GM23338 (cell line): Measurements from ENCODE around the gene TMCO5A. TPM values are rescaled to one million over a fixed set of nuclear protein-coding genes. Genes with fewer than 3 reads are reported as not detected.

Experiments used
- ATAC-seq: fragments of 200-7000 bp; cut with Tn5 transposase; 3 replicates; pipeline ENCODE4 v1.9.1; 2020
- DNase-seq: peaks from one replicate; pipeline ENCODE4 v3.0.0-alpha.2; 2015; ENCODE audit warnings: low spot score
- H2AFZ ChIP-seq: fragments of 200-600 bp; sonication (generic); 2 replicates; pipeline ENCODE4 v1.8.0; 2016; ENCODE audit warnings: antibody characterized with exemption, mild to moderate bottlenecking, moderate library complexity
- H3F3A ChIP-seq: fragments of 200-600 bp; sonication (generic); replicated peaks from 2 replicates; pipeline ENCODE4 v1.8.0; 2017; ENCODE audit warnings: antibody characterized with exemption, mixed run types, low read depth
- H3K27ac ChIP-seq: fragments of 200-600 bp; sonication (generic); 2 replicates; pipeline ENCODE4 v1.6.1; 2016; ENCODE audit warnings: low read depth
- H3K27me3 ChIP-seq: fragments of 200-600 bp; sonication (generic); 2 replicates; pipeline ENCODE4 v1.8.0; 2016; ENCODE audit warnings: mild to moderate bottlenecking, mixed run types, moderate library complexity; ENCODE audit not compliant: insufficient read depth
- H3K36me3 ChIP-seq: fragments of 200-600 bp; sonication (generic); 2 replicates; pipeline ENCODE4 v1.8.0; 2016; ENCODE audit warnings: mild to moderate bottlenecking; ENCODE audit not compliant: insufficient read depth
- H3K4me1 ChIP-seq: fragments of 200-600 bp; sonication (generic); 2 replicates; pipeline ENCODE4 v1.8.0; 2016; ENCODE audit warnings: mild to moderate bottlenecking, moderate library complexity; ENCODE audit not compliant: insufficient read depth
- H3K4me2 ChIP-seq: fragments of 200-600 bp; sonication (generic); 2 replicates; pipeline ENCODE4 v1.7.1; 2017; ENCODE audit warnings: mixed run types
- H3K4me3 ChIP-seq: fragments of 200-600 bp; sonication (generic); 2 replicates; pipeline ENCODE4 v1.6.1; 2016; ENCODE audit warnings: mixed run types
- H3K79me2 ChIP-seq: fragments of 200-600 bp; sonication (generic); replicated peaks from 2 replicates; pipeline ENCODE4 v1.8.0; 2017; ENCODE audit warnings: mild to moderate bottlenecking; ENCODE audit not compliant: insufficient read depth
- H3K9me2 ChIP-seq: fragments of 200-600 bp; sonication (generic); 2 replicates; pipeline ENCODE4 v1.8.0; 2017; ENCODE audit not compliant: insufficient read depth
- H4K20me1 ChIP-seq: fragments of 200-600 bp; sonication (generic); replicated peaks from 2 replicates; pipeline ENCODE4 v1.8.0; 2017; ENCODE audit warnings: mild to moderate bottlenecking; ENCODE audit not compliant: insufficient read depth
- H3K27ac Mint-ChIP-seq: 2 replicates; pipeline ENCODE4 v1.8.0; 2020; ENCODE audit warnings: inconsistent platforms, mild to moderate bottlenecking, moderate library complexity, mixed read lengths
- H3K27me3 Mint-ChIP-seq: 3 replicates; pipeline ENCODE4 v1.8.0; 2022; ENCODE audit warnings: low read depth, mild to moderate bottlenecking, moderate library complexity, mixed read lengths, inconsistent platforms; ENCODE audit not compliant: insufficient read depth, poor library complexity
- H3K36me3 Mint-ChIP-seq: 3 replicates; pipeline ENCODE4 v1.8.0; 2021; ENCODE audit warnings: low read depth, mild to moderate bottlenecking, inconsistent platforms, moderate library complexity, mixed read lengths
- H3K4me1 Mint-ChIP-seq: 3 replicates; pipeline ENCODE4 v1.8.0; 2020; ENCODE audit warnings: mild to moderate bottlenecking, inconsistent platforms, mixed read lengths
- H3K4me3 Mint-ChIP-seq: 3 replicates; pipeline ENCODE4 v1.8.0; 2021; ENCODE audit warnings: moderate library complexity, mild to moderate bottlenecking, inconsistent platforms, mixed read lengths
- H3K9me3 Mint-ChIP-seq: 3 replicates; pipeline ENCODE4 v1.8.0; 2020; ENCODE audit warnings: moderate library complexity, mild to moderate bottlenecking, inconsistent platforms, mixed read lengths
- CREB1 ChIP-seq: fragments of 250-450 bp; sonication (Bioruptor Pico); IDR thresholded peaks from 2 replicates; pipeline ENCODE4 v1.5.0; 2020; ENCODE audit warnings: low read depth, mild to moderate bottlenecking, moderate library complexity
- EZH2 ChIP-seq: fragments of 200-600 bp; sonication (generic); IDR thresholded peaks from one replicate; pipeline ENCODE4 v1.8.0; 2017; ENCODE audit warnings: antibody characterized with exemption, mild to moderate bottlenecking, low read depth; ENCODE audit not compliant: unreplicated experiment
- EZH2phosphoT487 ChIP-seq: fragments of 200-600 bp; sonication (generic); IDR thresholded peaks from one replicate; pipeline ENCODE4 v1.8.1; 2018; ENCODE audit warnings: antibody characterized with exemption; ENCODE audit not compliant: unreplicated experiment
- JUNB ChIP-seq: IDR thresholded peaks from one replicate; pipeline ENCODE4 v1.6.1; 2016; ENCODE audit warnings: antibody characterized with exemption; ENCODE audit not compliant: unreplicated experiment
- NANOG ChIP-seq: IDR thresholded peaks from 2 replicates; pipeline ENCODE4 v1.6.1; 2016; ENCODE audit warnings: antibody characterized with exemption, borderline replicate concordance
- STAT1 ChIP-seq: IDR thresholded peaks from one replicate; pipeline ENCODE4 v1.6.1; 2016; ENCODE audit warnings: antibody characterized with exemption; ENCODE audit not compliant: unreplicated experiment
- ZNF114 ChIP-seq: fragments of 250-450 bp; sonication (Bioruptor Pico); IDR thresholded peaks from 2 replicates; pipeline ENCODE4 v1.5.0; 2020; ENCODE audit warnings: mild to moderate bottlenecking, moderate library complexity
- ZNF331 ChIP-seq: fragments of 250-450 bp; sonication (Bioruptor Pico); IDR thresholded peaks from 2 replicates; pipeline ENCODE4 v1.5.0; 2020; ENCODE audit warnings: low read depth, mild to moderate bottlenecking, moderate library complexity
- polyA plus RNA-seq: library from polyadenylated mRNA; unstranded; fragments of >200 nt; fragmentation: Nextera tagmentation; extraction: Ambion mirVana; gene quantifications from 2 replicates; pipeline ENCODE4 v1.2.1, GENCODE V29; 2016
- total RNA-seq: library from RNA; depleted of rRNA; stranded (reverse); fragments of >200 nt; shearing (Covaris generic); gene quantifications from 2 replicates; pipeline ENCODE4 v1.2.3, GENCODE V29; 2014
- TF ChIP-seq, protein P1 (sequence below): IDR thresholded peaks from 2 replicates; pipeline ENCODE4 v1.6.1; 2016; ENCODE audit warnings: antibody characterized with exemption
- TF ChIP-seq, protein P2 (sequence below), 2 experiments: fragments of 200-600 bp in 1 of 2; sonication (generic) in 1 of 2; conservative IDR thresholded peaks; 2 replicates each; pipeline versions ENCODE4 v1.5.1 to v1.6.1; 2016 to 2017; ENCODE audit warnings: antibody characterized with exemption in 2 of 2, low read depth in 2 of 2, mild to moderate bottlenecking in 2 of 2, moderate library complexity in 1 of 2
- TF ChIP-seq, protein P3 (sequence below): IDR thresholded peaks from one replicate; pipeline ENCODE4 v1.6.1; 2018; ENCODE audit warnings: antibody characterized with exemption; ENCODE audit not compliant: unreplicated experiment

TMCO5A gene
- total and polyA plus RNA-seq, 2 experiments from 2014 or later: not detected

DNA sequence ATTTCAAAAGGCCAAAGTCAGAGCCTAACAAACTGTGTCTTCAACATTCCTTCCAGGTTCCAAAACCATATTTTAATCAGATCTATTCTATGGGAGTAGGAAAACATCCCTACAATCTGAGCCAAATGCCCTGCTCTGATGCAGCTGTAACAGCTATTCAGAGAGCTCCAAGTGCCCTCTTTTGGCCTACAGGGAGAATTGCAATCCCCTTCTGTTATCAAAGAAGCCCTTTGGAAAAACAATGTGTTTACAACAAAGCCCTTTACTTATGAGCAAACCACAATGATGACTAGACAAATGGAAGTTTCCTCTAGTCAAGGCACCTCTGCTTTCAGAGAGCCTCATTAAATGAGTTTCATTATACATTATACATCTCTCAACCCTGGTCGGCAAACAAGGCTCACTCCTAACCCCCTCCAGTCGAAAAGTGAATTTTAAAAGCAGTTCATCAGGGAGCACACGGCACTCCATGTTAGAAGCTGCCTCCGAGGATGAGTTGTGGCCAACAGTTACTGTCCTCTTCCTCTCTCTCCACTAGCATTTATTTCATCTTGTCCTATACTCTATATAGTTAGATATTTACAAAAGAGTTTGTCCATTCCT lies 42.6 kb upstream of the TMCO5A start:
- H3K27me3 Mint-ChIP-seq: no peaks in the 10 kb centered on the region

DNA sequence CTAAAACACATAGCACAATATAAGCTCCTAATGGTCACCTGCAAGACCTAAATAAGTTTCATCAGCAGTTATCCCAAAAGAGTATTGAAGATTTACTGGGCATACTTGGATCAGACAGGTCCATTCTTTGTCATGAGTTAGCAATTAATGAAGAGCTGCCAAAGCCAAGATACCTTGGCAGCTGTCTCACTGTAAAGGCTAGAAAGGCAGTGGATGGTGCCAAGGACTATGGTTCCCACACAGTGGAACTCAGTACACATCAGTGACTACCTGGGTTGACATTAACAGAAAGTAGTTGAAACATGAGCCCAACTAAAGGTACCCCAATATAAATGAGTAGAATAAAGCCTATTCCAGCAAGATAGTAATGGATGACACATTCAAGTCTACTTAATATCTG lies 41.1 kb upstream of the TMCO5A start:
- Mint-ChIP-seq H3K27me3 (no peaks in the 10 kb centered on the region), H3K27ac (no peak overlapping the region), H3K36me3 (no peaks in the 10 kb centered on the region), H3K4me3 (no peak overlapping the region), H3K4me1 (no peaks in the 10 kb centered on the region), H3K9me3 (no peaks in the 10 kb centered on the region)
- Histone ChIP-seq H3K4me3 (no peak overlapping the region), H3K27ac (no peak overlapping the region), H3K9me2 (no peaks in the 10 kb centered on the region; the same call in 1 of the 2 replicates), H3K4me2 (no peak overlapping the region), H3K27me3 (no peaks in the 10 kb centered on the region), H3F3A (no peaks in the 10 kb centered on the region), H4K20me1 (no peaks in the 10 kb centered on the region), H2AFZ (no peak overlapping the region), H3K79me2 (no peaks in the 10 kb centered on the region), H3K36me3 (no peaks in the 10 kb centered on the region), H3K4me1 (no peaks in the 10 kb centered on the region)
- DNase-seq (no peak), ATAC-seq (no peak)
- TF ChIP-seq NANOG (no peak), CREB1 (CRISPR knock-in tag) (no peak), ZNF331 (no peak), ZNF114 (no peak)
- TF ChIP-seq, protein P1, sequence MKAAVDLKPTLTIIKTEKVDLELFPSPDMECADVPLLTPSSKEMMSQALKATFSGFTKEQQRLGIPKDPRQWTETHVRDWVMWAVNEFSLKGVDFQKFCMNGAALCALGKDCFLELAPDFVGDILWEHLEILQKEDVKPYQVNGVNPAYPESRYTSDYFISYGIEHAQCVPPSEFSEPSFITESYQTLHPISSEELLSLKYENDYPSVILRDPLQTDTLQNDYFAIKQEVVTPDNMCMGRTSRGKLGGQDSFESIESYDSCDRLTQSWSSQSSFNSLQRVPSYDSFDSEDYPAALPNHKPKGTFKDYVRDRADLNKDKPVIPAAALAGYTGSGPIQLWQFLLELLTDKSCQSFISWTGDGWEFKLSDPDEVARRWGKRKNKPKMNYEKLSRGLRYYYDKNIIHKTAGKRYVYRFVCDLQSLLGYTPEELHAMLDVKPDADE: no peak

More for the DNA sequence above, 42.6 kb upstream of the TMCO5A start:
- no peaks in the 10 kb centered on the region for H3K9me3 Mint-ChIP-seq
- H3K27ac Mint-ChIP-seq: peak overlapping the region; percentile 85
- Histone ChIP-seq H3K36me3 (no peaks in the 10 kb centered on the region), H3K79me2 (no peaks in the 10 kb centered on the region), H2AFZ (peak overlapping the region; percentile 53; the same call in 1 of the 2 replicates), H3K27ac (no peak overlapping the region), H3K4me2 (no peak overlapping the region), H3K9me2 (no peaks in the 10 kb centered on the region; the same call in 1 of the 2 replicates), H3K4me3 (no peak overlapping the region), H3F3A (no peaks in the 10 kb centered on the region), H4K20me1 (no peaks in the 10 kb centered on the region), H3K4me1 (no peaks in the 10 kb centered on the region), H3K27me3 (no peaks in the 10 kb centered on the region)
- TF ChIP-seq STAT1: no peak
- TF ChIP-seq, protein P2, sequence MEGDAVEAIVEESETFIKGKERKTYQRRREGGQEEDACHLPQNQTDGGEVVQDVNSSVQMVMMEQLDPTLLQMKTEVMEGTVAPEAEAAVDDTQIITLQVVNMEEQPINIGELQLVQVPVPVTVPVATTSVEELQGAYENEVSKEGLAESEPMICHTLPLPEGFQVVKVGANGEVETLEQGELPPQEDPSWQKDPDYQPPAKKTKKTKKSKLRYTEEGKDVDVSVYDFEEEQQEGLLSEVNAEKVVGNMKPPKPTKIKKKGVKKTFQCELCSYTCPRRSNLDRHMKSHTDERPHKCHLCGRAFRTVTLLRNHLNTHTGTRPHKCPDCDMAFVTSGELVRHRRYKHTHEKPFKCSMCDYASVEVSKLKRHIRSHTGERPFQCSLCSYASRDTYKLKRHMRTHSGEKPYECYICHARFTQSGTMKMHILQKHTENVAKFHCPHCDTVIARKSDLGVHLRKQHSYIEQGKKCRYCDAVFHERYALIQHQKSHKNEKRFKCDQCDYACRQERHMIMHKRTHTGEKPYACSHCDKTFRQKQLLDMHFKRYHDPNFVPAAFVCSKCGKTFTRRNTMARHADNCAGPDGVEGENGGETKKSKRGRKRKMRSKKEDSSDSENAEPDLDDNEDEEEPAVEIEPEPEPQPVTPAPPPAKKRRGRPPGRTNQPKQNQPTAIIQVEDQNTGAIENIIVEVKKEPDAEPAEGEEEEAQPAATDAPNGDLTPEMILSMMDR (conservative IDR thresholded peaks at IDR 0.05; ENCODE audit: low read depth in 2 of 2): peak; percentile 79 to 82
- DNase-seq (peak; percentile 83), ATAC-seq (peak; percentile 86)
- no peak overlapping the region for H3K4me3 Mint-ChIP-seq
- no peaks in the 10 kb centered on the region for H3K4me1 Mint-ChIP-seq
- no peaks in the 10 kb centered on the region for H3K36me3 Mint-ChIP-seq

DNA sequence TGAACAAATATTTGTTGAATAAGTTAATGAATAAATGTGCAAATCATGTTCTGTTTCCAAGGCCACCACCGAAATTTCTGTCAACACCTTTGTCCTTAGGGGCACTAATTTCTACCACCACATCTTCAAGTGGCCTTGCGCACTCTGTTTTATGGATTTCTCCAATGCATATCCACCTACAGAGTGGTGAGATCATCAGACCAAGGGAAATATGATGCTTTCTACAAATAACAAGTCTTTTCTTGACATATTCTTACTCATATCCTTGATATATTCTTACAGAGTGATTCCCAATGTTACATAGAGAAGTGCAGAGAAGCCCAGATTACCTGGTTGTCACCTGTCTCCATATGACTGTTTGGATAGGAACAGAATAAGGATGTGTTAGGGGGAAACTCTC lies 36.1 kb upstream of the TMCO5A start:
- H3K27ac Mint-ChIP-seq: no peak overlapping the region
- H3K9me3 Mint-ChIP-seq: no peaks in the 10 kb centered on the region
- no peaks in the 10 kb centered on the region for H3K27me3 ChIP-seq
- H3K4me3 Mint-ChIP-seq: no peak overlapping the region
- no peak overlapping the region for H3K4me2 ChIP-seq
- DNase-seq (no peak), ATAC-seq (no peak)
- H3K4me1 Mint-ChIP-seq: no peaks in the 10 kb centered on the region
- H2AFZ ChIP-seq: no peak overlapping the region
- H3K27me3 Mint-ChIP-seq: peaks cover 1% of the 10 kb centered on the region
- no peaks in the 10 kb centered on the region for H3K9me2 ChIP-seq
- no peaks in the 10 kb centered on the region for H3K36me3 ChIP-seq
- H3K79me2 ChIP-seq: no peaks in the 10 kb centered on the region
- no peaks in the 10 kb centered on the region for H3F3A ChIP-seq
- H3K36me3 Mint-ChIP-seq: no peaks in the 10 kb centered on the region
- no peak overlapping the region for H3K4me3 ChIP-seq
- no peaks in the 10 kb centered on the region for H4K20me1 ChIP-seq
- H3K4me1 ChIP-seq: no peaks in the 10 kb centered on the region
- H3K27ac ChIP-seq: no peak overlapping the region
- TF ChIP-seq, protein P2 (conservative IDR thresholded peaks at IDR 0.05; ENCODE audit: low read depth in 2 of 2): no peak
- no peak for TF ChIP-seq JUNB
- TF ChIP-seq, protein P3, sequence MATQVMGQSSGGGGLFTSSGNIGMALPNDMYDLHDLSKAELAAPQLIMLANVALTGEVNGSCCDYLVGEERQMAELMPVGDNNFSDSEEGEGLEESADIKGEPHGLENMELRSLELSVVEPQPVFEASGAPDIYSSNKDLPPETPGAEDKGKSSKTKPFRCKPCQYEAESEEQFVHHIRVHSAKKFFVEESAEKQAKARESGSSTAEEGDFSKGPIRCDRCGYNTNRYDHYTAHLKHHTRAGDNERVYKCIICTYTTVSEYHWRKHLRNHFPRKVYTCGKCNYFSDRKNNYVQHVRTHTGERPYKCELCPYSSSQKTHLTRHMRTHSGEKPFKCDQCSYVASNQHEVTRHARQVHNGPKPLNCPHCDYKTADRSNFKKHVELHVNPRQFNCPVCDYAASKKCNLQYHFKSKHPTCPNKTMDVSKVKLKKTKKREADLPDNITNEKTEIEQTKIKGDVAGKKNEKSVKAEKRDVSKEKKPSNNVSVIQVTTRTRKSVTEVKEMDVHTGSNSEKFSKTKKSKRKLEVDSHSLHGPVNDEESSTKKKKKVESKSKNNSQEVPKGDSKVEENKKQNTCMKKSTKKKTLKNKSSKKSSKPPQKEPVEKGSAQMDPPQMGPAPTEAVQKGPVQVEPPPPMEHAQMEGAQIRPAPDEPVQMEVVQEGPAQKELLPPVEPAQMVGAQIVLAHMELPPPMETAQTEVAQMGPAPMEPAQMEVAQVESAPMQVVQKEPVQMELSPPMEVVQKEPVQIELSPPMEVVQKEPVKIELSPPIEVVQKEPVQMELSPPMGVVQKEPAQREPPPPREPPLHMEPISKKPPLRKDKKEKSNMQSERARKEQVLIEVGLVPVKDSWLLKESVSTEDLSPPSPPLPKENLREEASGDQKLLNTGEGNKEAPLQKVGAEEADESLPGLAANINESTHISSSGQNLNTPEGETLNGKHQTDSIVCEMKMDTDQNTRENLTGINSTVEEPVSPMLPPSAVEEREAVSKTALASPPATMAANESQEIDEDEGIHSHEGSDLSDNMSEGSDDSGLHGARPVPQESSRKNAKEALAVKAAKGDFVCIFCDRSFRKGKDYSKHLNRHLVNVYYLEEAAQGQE: no peak
- TF ChIP-seq EZH2phosphoT487: no peak
- TF ChIP-seq NANOG: no peak
- no peak for TF ChIP-seq EZH2
- TF ChIP-seq STAT1: no peak
